Type B pancreatic cell (in vitro differentiated cells): ENCODE results near the gene OLIG1. TPM values are rescaled to one million over a fixed set of nuclear protein-coding genes. Genes with fewer than 3 reads are reported as not detected.

Experiments
- DNase-seq: peaks from one replicate; pipeline ENCODE4 v3.0.0; 2021; ENCODE audit warnings: mixed read lengths; ENCODE audit not compliant: unreplicated experiment; ENCODE audit errors: extremely low spot score
- H3K27ac Mint-ChIP-seq: 2 replicates; pipeline ENCODE4 v1.8.0; 2021; ENCODE audit warnings: mild to moderate bottlenecking, mixed read lengths
- H3K27me3 Mint-ChIP-seq: 2 replicates; pipeline ENCODE4 v1.8.0; 2021; ENCODE audit warnings: mixed read lengths
- H3K36me3 Mint-ChIP-seq: 2 replicates; pipeline ENCODE4 v1.8.0; 2021; ENCODE audit warnings: mixed read lengths
- H3K4me1 Mint-ChIP-seq: one replicate; pipeline ENCODE4 v1.8.0; 2021; ENCODE audit warnings: mixed read lengths; ENCODE audit not compliant: unreplicated experiment
- H3K4me3 Mint-ChIP-seq: 2 replicates; pipeline ENCODE4 v1.8.0; 2021; ENCODE audit warnings: mild to moderate bottlenecking, mixed read lengths
- H3K9me3 Mint-ChIP-seq: 2 replicates; pipeline ENCODE4 v1.8.0; 2021; ENCODE audit warnings: mixed read lengths
- CTCF ChIP-seq: fragments of 200-600 bp; sonication (generic); conservative IDR thresholded peaks from 2 replicates; pipeline ENCODE4 v1.5.0; 2021; ENCODE audit warnings: antibody characterized with exemption, mild to moderate bottlenecking
- total RNA-seq: library from RNA; stranded (reverse); gene quantifications from 2 replicates; pipeline ENCODE4 v1.2.1, GENCODE V29; 2021; ENCODE audit warnings: low replicate concordance

The OLIG1 gene
- total RNA-seq, 1 donor from 2014 or later = 2.8 TPM

GRCh38 chr21:33071770-33072306, 1.9 kb downstream of the OLIG1 start:
- Mint-ChIP-seq H3K4me1 (peaks cover 4% of the 10 kb centered on the region), H3K27me3 (peaks cover 86% of the 10 kb centered on the region), H3K9me3 (peaks cover 5% of the 10 kb centered on the region), H3K4me3 (peak overlapping the region; percentile 83), H3K27ac (peak overlapping the region; percentile 16), H3K36me3 (no peaks in the 10 kb centered on the region)
- no peak for DNase-seq
- no peak for TF ChIP-seq CTCF

GRCh38 chr21:33073636-33074035, 3.7 kb downstream of the OLIG1 start:
- peaks cover 88% of the 10 kb centered on the region for H3K27me3 Mint-ChIP-seq

GRCh38 chr21:33075128-33075527, 5.2 kb downstream of the OLIG1 start:
- no peak for DNase-seq
- TF ChIP-seq CTCF = no peak
- Mint-ChIP-seq H3K4me3 (peak overlapping the region; percentile 42), H3K4me1 (peaks cover 4% of the 10 kb centered on the region), H3K9me3 (no peaks in the 10 kb centered on the region), H3K27ac (peak overlapping the region; percentile 80), H3K36me3 (no peaks in the 10 kb centered on the region), H3K27me3 (peaks cover 83% of the 10 kb centered on the region)

More at GRCh38 chr21:33073636-33074035, 3.7 kb downstream of the OLIG1 start:
- Mint-ChIP-seq H3K4me1 (peaks cover 4% of the 10 kb centered on the region), H3K4me3 (no peak overlapping the region), H3K36me3 (no peaks in the 10 kb centered on the region), H3K9me3 (peaks cover under 1% of the 10 kb centered on the region), H3K27ac (no peak overlapping the region)
- no peak for TF ChIP-seq CTCF
- DNase-seq = no peak

GRCh38 chr21:33075596-33076195, 5.8 kb downstream of the OLIG1 start:
- no peaks in the 10 kb centered on the region for H3K36me3 Mint-ChIP-seq
- H3K9me3 Mint-ChIP-seq = no peaks in the 10 kb centered on the region
- peaks cover 87% of the 10 kb centered on the region for H3K27me3 Mint-ChIP-seq
- TF ChIP-seq CTCF = no peak
- H3K4me1 Mint-ChIP-seq = peaks cover 8% of the 10 kb centered on the region
- peak overlapping the region; percentile 66 for H3K4me3 Mint-ChIP-seq
- DNase-seq = no peak
- H3K27ac Mint-ChIP-seq = peak overlapping the region; percentile 80

- no peak for DNase-seq
- Mint-ChIP-seq H3K27ac (peak overlapping the region; percentile 80), H3K36me3 (no peaks in the 10 kb centered on the region), H3K4me1 (peaks cover 9% of the 10 kb centered on the region), H3K4me3 (no peak overlapping the region), H3K27me3 (peaks cover 79% of the 10 kb centered on the region), H3K9me3 (no peaks in the 10 kb centered on the region)
- TF ChIP-seq CTCF = no peak
Observed at GRCh38 chr21:33076600-33077329, 6.8 kb downstream of the OLIG1 start.
